Stimulated activated CD8-positive, alpha-beta memory T cell treated with anti-CD3 and anti-CD28 coated beads, Interleukin-2, amount 100 ng/mL, for 1 hour (primary cell): ENCODE measurements around the gene AFM.
"Not testable (repeated sequence)": the region's sequence is repeated elsewhere in the genome, so short reads cannot be mapped to it uniquely, and the experiment has no call there.

ENCODE experiments used
- DNase-seq, 2 donors: peaks; one replicate each; pipeline ENCODE4 v3.0.0-alpha.2; 2020; ENCODE audit warnings: low read depth in 2 of 2

Gene AFM

DNA sequence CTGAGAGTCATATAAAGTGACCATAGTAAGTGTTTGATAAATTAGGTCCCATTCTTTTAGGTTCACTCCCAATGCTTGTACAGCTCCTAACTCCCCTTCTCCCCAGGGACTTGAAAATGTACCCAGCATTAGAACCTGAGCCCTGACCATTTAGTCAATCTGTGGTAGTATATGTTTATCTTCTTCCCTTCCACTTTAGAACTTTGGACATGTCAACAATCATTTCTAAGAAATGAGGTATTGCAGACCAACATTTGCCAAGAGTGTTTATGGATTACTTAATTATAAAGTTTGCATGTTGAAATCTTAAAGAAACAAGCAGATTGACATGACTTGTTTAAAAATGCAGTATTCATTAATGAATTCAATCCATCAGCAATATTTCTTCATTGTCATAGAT lies 26.0 kb downstream of the AFM start:
- DNase-seq = no peak

DNA sequence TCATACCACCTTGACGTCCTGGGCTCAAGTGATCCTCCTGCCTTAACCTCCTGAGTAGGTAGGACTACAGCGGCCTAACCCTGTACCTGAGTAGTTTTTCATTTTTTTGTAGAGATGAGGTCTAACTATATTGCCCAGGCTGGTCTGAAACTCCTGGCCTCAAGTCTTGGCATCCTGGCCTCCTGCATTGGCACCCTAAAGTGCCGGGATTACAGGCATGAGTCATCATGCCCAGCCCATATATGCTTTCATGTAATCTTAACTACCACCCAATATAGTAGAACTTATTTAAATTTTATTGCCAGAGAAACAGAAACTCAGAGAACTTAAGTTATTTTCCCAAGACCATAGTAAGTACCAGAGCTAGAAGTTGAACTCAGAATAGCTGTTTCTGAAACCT lies 27.1 kb downstream of the AFM start:
- no peak for DNase-seq

DNA sequence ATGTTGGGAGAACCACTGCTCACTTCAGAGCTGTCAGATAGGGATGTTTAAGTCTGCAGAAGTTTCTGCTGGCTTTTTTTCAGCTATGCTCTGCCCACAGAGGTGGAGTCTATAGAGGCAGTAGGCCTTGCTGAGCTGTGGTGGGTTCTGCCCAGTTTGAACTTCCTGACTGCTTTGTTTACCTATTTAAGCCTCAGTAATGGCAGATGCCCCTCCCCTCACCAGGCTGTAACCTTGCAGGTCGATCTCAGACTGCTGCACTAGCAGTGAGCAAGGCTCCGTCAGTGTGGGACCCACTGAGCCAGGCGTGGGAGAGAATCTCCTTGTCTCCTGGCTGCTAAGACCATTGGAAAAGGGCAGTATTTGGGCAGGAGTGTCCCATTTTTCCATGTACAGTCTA lies 36.8 kb downstream of the AFM start:
- no peak for DNase-seq

DNA sequence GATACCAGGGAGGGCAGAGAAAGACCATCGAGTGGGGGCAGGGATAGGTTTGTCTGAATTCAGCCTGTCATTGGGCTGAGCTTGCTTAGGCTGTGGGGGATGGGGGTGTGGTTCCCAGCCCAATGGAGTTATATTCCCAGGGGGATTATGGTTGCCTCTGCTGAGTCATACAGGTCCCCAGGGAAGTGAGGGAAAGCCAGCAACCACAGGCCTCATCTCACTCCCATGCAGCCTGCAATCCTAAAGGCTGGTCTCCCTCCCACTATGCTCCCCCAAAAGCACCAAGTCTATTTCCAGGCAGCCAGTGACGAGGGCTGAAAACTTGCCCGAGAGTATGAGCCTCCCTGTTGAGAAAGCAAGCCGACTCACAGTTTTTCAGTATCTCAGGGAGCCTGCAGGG lies 39.3 kb downstream of the AFM start:
- DNase-seq = no peak

DNA sequence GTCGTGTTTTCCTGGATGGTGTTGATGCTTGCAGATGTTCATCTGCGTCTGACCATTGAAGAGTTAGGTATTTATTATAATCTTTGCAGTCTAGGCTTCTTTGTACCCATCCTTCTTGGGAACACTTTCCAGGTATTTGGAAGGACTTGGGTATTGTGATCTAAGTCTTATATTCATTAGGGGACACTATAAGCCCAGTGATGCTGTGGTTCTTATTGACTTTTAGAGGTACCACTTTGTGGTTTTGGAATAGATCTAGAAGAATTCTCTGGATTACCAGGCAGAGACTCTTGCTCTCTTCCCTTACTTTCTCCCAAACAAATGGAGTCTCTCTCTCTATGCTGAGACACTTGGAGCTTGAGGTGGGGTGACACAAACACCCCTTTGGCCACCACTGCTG lies 41.6 kb downstream of the AFM start:
- DNase-seq = no peak

DNA sequence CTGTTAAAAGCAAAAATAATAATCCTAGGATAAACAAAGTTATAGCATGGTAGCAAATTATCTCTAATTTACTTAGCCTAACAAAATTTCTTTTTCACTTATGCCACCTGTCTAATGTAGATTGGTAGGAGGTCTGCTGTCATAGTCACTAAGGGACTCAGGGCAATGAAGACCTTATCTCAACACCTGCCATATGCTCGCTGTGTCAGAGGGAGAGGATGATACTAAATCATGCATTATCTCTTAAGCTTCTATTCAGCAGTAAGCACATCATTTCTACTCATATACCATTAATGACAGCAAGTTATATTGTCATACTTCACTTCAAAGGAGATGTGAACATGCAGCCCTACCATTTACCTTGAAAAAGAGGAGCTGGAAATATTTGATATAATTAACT lies 44.1 kb downstream of the AFM start:
- no peak for DNase-seq

DNA sequence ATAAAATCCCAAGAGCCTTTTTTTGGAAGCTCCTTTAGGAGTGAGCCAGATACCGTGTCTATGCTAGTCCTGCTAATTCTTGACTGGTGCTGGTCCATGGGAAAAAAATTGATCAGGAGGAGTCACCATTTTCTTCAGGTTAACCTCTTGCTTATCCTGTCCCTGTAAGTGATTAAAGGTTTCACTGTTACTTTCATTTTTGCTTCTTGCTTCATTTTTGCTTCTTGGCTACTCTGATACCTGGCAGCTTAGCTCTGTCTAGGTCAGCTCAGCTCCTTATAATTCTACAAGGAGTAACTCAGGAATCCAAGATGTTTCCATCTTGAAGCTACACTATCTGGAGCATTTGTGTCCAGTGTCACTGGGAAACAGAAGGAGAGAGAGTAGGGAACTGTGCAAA lies 45.7 kb downstream of the AFM start:
- DNase-seq = no peak

DNA sequence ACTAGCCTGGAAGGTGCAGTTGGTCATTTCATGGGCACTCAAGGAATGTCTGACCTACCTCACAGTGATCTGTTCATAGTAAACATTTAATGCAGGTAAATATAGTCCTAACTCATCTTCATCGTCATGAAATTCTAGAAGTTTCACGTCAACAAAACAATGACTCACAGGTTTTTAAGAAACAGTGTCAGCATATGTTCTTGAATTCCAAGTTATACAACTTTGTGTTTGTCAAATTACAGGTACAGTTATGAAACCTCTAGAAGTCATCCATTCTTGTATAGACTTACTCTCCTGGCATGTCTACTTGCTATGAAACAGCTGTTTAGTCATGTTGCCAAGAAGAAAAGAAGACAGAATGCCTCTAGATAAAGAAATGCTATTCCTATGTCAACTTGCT lies 46.6 kb downstream of the AFM start:
- DNase-seq = no peak

DNA sequence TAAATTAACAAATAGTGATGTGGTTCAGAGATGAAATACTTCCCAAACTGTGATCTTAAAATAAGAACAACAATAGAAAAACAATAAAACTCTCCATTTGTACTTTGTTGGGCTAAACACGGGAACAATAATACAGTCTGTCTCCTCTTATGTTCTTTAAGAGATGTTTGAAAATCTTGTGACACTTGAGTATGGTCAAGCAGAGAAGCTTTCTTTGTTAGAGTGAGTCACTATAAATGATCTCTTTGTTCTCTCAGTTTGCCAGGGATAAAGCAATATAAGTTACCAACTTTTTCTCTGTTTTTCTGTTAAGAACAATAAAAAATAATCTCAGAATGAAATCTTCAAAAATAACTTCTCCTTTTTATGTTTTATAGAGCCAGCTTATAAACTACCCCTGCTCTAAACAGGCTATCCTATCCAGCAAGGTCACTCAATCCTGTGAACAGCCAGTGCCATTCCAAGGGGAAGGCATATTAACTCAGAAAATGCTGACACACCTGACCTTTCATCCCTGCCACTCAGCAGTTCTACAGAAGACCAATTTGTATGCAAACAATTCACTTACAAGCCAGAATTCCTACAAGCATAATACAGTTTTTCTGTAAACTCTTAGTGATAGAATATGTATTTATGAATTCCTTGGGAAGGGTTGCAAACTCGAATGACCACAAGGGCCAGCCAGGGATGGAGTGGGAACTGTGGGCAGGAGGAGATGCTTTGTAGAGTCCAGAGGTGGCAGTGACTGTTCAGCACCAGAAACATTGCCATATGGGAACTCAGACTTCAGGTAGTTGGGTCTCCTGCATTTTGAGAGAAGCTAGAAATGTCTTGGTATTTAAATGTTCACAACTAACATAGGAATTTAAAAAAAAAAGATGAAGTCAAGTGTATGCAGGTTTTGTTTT lies 52.2 kb downstream of the AFM start:
- no peak for DNase-seq

DNA sequence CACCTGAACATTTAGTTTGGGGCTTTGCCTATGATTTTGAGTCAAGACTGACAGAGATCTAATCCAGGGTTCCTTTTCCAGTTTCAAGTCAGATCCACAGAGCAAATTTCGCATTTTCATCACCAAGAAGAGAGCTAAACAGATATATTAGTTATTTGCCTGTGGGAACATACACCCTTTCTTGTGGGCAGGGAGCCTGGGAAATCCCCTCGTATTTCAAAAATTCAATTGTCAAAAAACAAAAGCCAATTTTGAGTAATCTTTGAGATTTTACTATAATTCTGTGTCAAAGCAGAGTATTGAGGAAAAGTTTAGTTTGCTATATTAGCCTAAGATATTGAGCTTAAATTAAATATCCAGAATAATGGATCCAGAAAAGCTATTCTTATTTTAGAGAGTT lies 56.6 kb downstream of the AFM start:
- no peak for DNase-seq

DNA sequence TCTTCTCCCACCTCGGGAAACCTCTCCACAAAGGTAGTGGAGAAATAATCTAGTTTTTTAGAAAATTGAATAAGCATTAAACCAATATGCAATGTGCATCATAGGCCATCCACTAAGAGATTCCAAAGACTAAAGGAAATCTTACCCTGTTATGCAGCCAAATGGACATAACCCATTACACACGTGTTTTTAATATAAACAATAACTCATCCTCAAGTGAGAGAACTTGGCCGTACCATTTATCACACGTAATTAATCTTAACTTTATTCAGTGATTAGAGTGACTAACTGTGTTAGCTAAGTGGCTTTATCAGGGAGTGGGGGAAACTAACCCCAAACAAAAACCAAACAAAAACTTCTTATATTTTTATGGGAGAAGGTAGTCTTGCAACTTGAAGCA lies 57.8 kb downstream of the AFM start:
- DNase-seq = no peak

DNA sequence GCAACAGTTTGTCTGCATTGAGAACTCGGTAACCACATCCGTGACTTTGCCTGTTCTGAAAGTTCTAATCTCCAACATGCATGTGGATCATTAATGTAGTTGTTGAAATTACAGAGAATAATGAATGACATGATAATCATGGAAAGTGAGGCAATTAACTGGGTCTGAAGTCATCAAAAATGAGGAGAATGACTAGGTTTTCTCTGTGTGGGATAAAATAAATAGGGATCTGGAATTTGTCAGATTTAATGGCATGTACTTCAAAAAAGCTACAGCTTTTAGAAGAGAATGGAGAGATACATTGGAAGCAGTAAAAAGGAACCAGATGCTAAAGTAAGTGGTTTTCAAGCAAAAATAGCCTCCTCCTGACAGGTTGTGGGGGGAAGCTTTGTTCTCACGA lies 59.3 kb downstream of the AFM start:
- no peak for DNase-seq

DNA sequence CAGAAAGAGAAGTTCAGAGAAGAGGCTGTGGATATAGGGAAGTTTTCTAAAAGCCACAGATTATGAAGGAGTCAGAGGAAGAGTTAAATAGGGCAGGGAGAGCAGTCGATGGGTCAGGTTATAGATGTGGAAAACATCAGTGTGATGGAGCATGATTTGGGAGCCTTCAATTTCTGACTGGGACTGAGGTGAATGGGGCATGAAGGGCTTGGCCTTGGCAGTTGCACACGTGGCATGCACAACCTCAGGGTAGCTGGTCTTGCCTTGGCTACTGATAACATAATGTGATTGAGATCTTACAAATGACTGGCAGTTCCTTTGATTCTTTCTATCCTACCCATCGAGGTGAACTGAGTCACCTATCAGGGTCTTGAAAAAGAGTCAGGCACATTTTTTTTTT lies 59.7 kb downstream of the AFM start:
- no peak for DNase-seq

DNA sequence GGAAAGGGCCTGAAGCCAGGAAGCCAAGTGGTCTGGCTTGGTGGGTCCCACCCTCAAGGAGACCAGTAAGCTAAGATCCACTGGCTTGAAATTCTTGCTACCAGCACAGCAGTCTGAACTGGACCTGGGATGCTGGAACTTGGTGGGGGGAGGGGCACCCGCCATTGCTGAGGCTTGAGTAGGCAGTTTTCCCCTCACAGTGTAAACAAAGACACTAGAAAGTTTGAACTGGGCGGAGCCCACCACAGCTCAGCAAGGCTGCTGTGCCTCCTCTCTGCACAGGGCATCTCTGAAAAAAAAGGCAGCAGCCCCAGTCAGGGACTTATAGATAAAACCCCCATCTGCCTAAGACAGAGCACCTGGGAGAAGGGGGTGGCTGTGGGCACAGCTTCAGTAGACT lies 63.1 kb downstream of the AFM start:
- DNase-seq = no peak

DNA sequence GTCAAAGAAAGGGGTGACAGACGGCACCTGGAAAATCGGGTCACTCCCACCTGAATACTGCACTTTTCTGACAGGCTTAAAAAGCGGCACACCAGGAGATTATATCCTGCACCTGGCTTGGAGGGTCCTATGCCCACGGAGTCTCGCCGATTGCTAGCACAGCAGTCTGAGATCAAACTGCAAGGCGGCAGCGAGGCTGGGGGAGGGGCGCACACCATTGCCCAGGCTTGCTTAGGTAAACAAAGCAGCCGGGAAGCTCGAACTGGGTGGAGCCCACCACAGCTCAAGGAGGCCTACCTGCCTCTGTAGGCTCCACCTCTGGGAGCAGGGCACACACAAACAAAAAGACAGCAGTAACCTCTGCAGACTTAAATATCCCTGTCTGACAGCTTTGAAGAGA lies 69.3 kb downstream of the AFM start:
- DNase-seq = not testable (repeated sequence)
